Neuronal stem cell (in vitro differentiated cells): ENCODE data around the gene POLR1A.

Experiments used
- DNase-seq: peaks from one replicate; pipeline ENCODE4 v3.0.0-alpha.2; 2013; ENCODE audit warnings: low spot score
- H2AFZ ChIP-seq: one replicate; pipeline ENCODE4 v1.6.1; 2013; ENCODE audit warnings: mild to moderate bottlenecking, low read length, inconsistent platforms
- H2AK5ac ChIP-seq: 2 replicates; pipeline ENCODE4 v1.6.1; 2013; ENCODE audit warnings: low read depth, mild to moderate bottlenecking, inconsistent platforms, low read length, moderate library complexity, mixed read lengths
- H2BK120ac ChIP-seq: 2 replicates; pipeline ENCODE4 v1.6.1; 2013; ENCODE audit warnings: low read depth, mild to moderate bottlenecking, inconsistent platforms, low read length, moderate library complexity, mixed read lengths
- H2BK12ac ChIP-seq: one replicate; pipeline ENCODE4 v1.6.1; 2013; ENCODE audit warnings: low read length, inconsistent platforms
- H2BK15ac ChIP-seq: 2 replicates; pipeline ENCODE4 v1.6.1; 2013; ENCODE audit warnings: mild to moderate bottlenecking, low read length, inconsistent platforms, mixed read lengths
- H2BK5ac ChIP-seq: one replicate; pipeline ENCODE4 v1.6.1; 2013; ENCODE audit warnings: inconsistent platforms, mild to moderate bottlenecking, low read length, moderate library complexity
- H3K14ac ChIP-seq: one replicate; pipeline ENCODE4 v1.6.1; 2013; ENCODE audit warnings: low read length, inconsistent platforms
- H3K18ac ChIP-seq: 2 replicates; pipeline ENCODE4 v1.6.1; 2013; ENCODE audit warnings: low read length, inconsistent platforms
- H3K23ac ChIP-seq: 2 replicates; pipeline ENCODE4 v1.6.1; 2013; ENCODE audit warnings: low read depth, mild to moderate bottlenecking, mixed read lengths, low read length, inconsistent platforms; ENCODE audit not compliant: poor library complexity
- H3K27ac ChIP-seq: replicated peaks from 3 replicates; pipeline ENCODE4 v1.5.1; 2013; ENCODE audit warnings: low read length, inconsistent platforms
- H3K27me3 ChIP-seq, 3 experiments: 2 replicates each; pipeline ENCODE4 v1.6.1; 2013; ENCODE audit warnings: low read length in 3 of 3, mild to moderate bottlenecking in 2 of 3, inconsistent platforms in 1 of 3, low read depth in 1 of 3, mixed read lengths in 1 of 3, moderate library complexity in 1 of 3; ENCODE audit not compliant: control insufficient read depth in 3 of 3, insufficient read depth in 3 of 3
- H3K36me3 ChIP-seq, 2 donors: replicated peaks in 1 of 2; 2 replicates each; pipeline ENCODE4 v1.6.1; 2013; ENCODE audit warnings: low read length in 2 of 2; ENCODE audit not compliant: control insufficient read depth in 2 of 2, insufficient read depth in 2 of 2
- H3K4ac ChIP-seq: 2 replicates; pipeline ENCODE4 v1.6.1; 2013; ENCODE audit warnings: inconsistent platforms, mild to moderate bottlenecking, low read length, moderate library complexity
- H3K4me1 ChIP-seq, 2 donors: 1 replicate in 1 of 2; 2 replicates in 1 of 2; pipeline ENCODE4 v1.6.1; 2013; ENCODE audit warnings: low read length in 2 of 2, low read depth in 1 of 2; ENCODE audit not compliant: control insufficient read depth in 2 of 2, insufficient read depth in 1 of 2
- H3K4me2 ChIP-seq: one replicate; pipeline ENCODE4 v1.6.1; 2013; ENCODE audit warnings: mild to moderate bottlenecking, low read length, inconsistent platforms; ENCODE audit not compliant: insufficient read depth, poor library complexity, severe bottlenecking
- H3K4me3 ChIP-seq, 2 donors: 2 replicates each; pipeline ENCODE4 v1.5.1; 2013; ENCODE audit warnings: low read length in 2 of 2, mild to moderate bottlenecking in 2 of 2, inconsistent platforms in 1 of 2, moderate library complexity in 1 of 2
- H3K79me1 ChIP-seq: one replicate; pipeline ENCODE4 v1.6.1; 2013; ENCODE audit warnings: low read depth, mild to moderate bottlenecking, inconsistent platforms, low read length, moderate library complexity
- H3K9ac ChIP-seq: one replicate; pipeline ENCODE4 v1.6.1; 2013; ENCODE audit warnings: mild to moderate bottlenecking, low read depth, low read length, inconsistent platforms; ENCODE audit not compliant: poor library complexity
- H3K9me3 ChIP-seq, 2 donors: replicated peaks in 1 of 2; 2 replicates each; pipeline versions ENCODE3 to v1.6.1; 2013; ENCODE audit warnings: low read length in 2 of 2, mild to moderate bottlenecking in 2 of 2, inconsistent platforms in 1 of 2, low read depth in 1 of 2, mixed read lengths in 1 of 2, moderate library complexity in 1 of 2; ENCODE audit not compliant: control insufficient read depth in 2 of 2, insufficient read depth in 1 of 2
- H4K8ac ChIP-seq: one replicate; pipeline ENCODE4 v1.6.1; 2013; ENCODE audit warnings: low read depth, mild to moderate bottlenecking, inconsistent platforms, low read length, moderate library complexity
- H4K91ac ChIP-seq: one replicate; pipeline ENCODE4 v1.6.1; 2013; ENCODE audit warnings: low read length, low read depth, mild to moderate bottlenecking, inconsistent platforms; ENCODE audit not compliant: poor library complexity
- WGBS, 2 donors: extraction: QIAGEN DNeasy Blood & Tissue Kit; methylation state at CpG; one replicate each; pipeline ENCODE4 v1.1.7; 2013; ENCODE audit warnings: missing lambda C conversion rate in 2 of 2, mixed read lengths in 1 of 2; ENCODE audit not compliant: insufficient read length in 2 of 2, insufficient replicate concordance in 1 of 2; ENCODE audit errors: extremely low coverage in 2 of 2; 5-methylcytosine and 5-hydroxymethylcytosine counted together

POLR1A gene

DNA sequence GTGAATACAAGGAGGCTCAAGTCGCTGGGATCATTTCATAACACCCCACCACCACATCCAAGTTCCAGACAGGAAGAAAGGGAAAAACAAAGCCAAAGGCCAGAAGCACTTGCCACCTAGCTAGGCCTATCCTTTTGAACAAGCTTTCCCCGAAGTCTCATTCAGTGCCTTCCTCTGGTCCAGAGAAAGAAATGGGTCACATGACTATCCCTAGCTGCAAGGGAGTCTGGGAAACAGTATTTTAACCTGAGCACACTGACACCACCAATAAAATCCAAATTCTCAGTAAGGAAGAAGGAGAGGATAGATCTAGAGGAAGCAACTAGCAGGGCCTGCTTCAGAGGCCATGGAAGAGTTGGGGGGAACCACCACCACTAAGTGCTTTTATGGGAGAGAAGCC lies 91.2 kb downstream of the POLR1A start:
- H3K36me3 ChIP-seq = no peaks in the 10 kb centered on the region

GRCh38 chr2:86012007-86012712 lies 93.5 kb downstream of the POLR1A start:
- H3K4me2 ChIP-seq = no peak overlapping the region
- peaks cover 3 to 7% of the 10 kb centered on the region in 2 donors for H3K9me3 ChIP-seq
- no CpG with 5 or more reads among the region's 9 CpGs for WGBS, 2 donors
- H2BK120ac ChIP-seq = peak overlapping the region; percentile 48
- no peak overlapping the region for H4K8ac ChIP-seq
- H3K27ac ChIP-seq = no peak overlapping the region
- H3K27me3 ChIP-seq = no peaks in the 10 kb centered on the region
- no peak overlapping the region for H3K4me3 ChIP-seq
- no peaks in the 10 kb centered on the region for H3K4me1 ChIP-seq
- no peaks in the 10 kb centered on the region for H3K36me3 ChIP-seq
- peak overlapping the region; percentile 67 for H3K23ac ChIP-seq
- no peaks in the 10 kb centered on the region for H3K79me1 ChIP-seq
- H2BK5ac ChIP-seq = peak overlapping the region; percentile 66
- no peak for DNase-seq
- H2BK15ac ChIP-seq = peak overlapping the region; percentile 62
- H3K18ac ChIP-seq = peak overlapping the region; percentile 59
- H2BK12ac ChIP-seq = no peak overlapping the region
- H3K4ac ChIP-seq = peak overlapping the region; percentile 80
- H3K9ac ChIP-seq = peak overlapping the region; percentile 2
- H2AK5ac ChIP-seq = peak overlapping the region; percentile 58
- no peak overlapping the region for H2AFZ ChIP-seq
- no peak overlapping the region for H4K91ac ChIP-seq
- H3K14ac ChIP-seq = no peak overlapping the region

More for the DNA sequence above, 91.2 kb downstream of the POLR1A start:
- no peak overlapping the region for H3K4ac ChIP-seq
- no peaks in the 10 kb centered on the region for H3K27me3 ChIP-seq
- H2AK5ac ChIP-seq = no peak overlapping the region
- H2AFZ ChIP-seq = no peak overlapping the region
- H3K4me3 ChIP-seq = no peak overlapping the region
- no peaks in the 10 kb centered on the region for H3K79me1 ChIP-seq
- no peak overlapping the region for H3K23ac ChIP-seq
- WGBS, 2 donors = no CpG with 5 or more reads among the region's 2 CpGs
- no peak overlapping the region for H4K91ac ChIP-seq
- H2BK15ac ChIP-seq = no peak overlapping the region
- H3K18ac ChIP-seq = no peak overlapping the region
- H4K8ac ChIP-seq = no peak overlapping the region
- H3K4me2 ChIP-seq = no peak overlapping the region
- H2BK120ac ChIP-seq = no peak overlapping the region
- no peak for DNase-seq
- H2BK12ac ChIP-seq = no peak overlapping the region
- peaks cover 0 to 1% of the 10 kb centered on the region in 2 donors for H3K4me1 ChIP-seq
- peaks cover 3 to 7% of the 10 kb centered on the region in 2 donors for H3K9me3 ChIP-seq
- no peak overlapping the region for H3K9ac ChIP-seq
- H3K27ac ChIP-seq = no peak overlapping the region
- H3K14ac ChIP-seq = no peak overlapping the region
- no peak overlapping the region for H2BK5ac ChIP-seq

DNA sequence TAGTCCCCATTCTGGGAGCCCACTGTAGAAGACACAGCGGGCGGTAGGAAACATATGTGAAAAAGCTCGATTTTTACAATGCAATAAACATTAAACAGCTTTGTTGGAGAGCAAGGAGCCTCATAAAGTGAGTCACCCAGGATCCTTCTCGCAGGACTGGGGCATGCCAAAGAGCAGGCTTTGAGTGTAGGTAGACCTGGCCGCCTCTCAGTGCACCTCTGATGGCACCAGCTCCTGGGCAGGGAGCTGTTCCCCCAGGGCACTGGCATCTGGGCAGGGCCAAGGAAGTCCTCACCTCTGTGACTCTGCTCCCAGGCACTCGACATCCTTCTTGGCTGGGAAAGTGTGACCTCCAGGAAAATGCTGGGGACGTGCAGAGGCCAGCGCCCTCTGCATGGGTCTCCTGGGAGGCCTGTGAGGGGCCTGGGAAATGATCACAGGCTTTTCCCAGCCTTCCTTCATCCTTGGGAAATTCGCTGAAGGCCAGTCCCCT lies 94.2 kb downstream of the POLR1A start:
- Histone ChIP-seq H4K91ac (no peak overlapping the region), H3K36me3 (no peaks in the 10 kb centered on the region), H3K4me2 (no peak overlapping the region), H2BK15ac (no peak overlapping the region), H3K27me3 (no peaks in the 10 kb centered on the region), H4K8ac (no peak overlapping the region), H3K9me3 (peaks cover 3 to 7% of the 10 kb centered on the region in 2 donors), H3K4me1 (no peaks in the 10 kb centered on the region), H3K4me3 (no peak overlapping the region), H3K27ac (no peak overlapping the region), H3K23ac (no peak overlapping the region), H3K79me1 (no peaks in the 10 kb centered on the region), H3K4ac (no peak overlapping the region), H3K14ac (no peak overlapping the region), H2BK12ac (no peak overlapping the region), H2AFZ (no peak overlapping the region), H3K9ac (no peak overlapping the region), H2BK5ac (peak overlapping the region; percentile 66), H2BK120ac (no peak overlapping the region), H3K18ac (peak overlapping the region; percentile 5), H2AK5ac (no peak overlapping the region)
- DNase-seq = no peak
- no CpG with 5 or more reads among the region's 9 CpGs for WGBS, 2 donors

- no peaks in the 10 kb centered on the region for H3K4me1 ChIP-seq
- H3K23ac ChIP-seq = no peak overlapping the region
- H3K27me3 ChIP-seq = no peaks in the 10 kb centered on the region
- no peak overlapping the region for H4K8ac ChIP-seq
- H3K4me3 ChIP-seq = no peak overlapping the region
- H3K79me1 ChIP-seq = no peaks in the 10 kb centered on the region
- DNase-seq = no peak
- H3K9me3 ChIP-seq = peaks cover 3 to 10% of the 10 kb centered on the region in 2 donors
- H3K36me3 ChIP-seq = no peaks in the 10 kb centered on the region
- H3K4me2 ChIP-seq = no peak overlapping the region
- no peak overlapping the region for H2BK120ac ChIP-seq
- H3K9ac ChIP-seq = no peak overlapping the region
- no peak overlapping the region for H4K91ac ChIP-seq
- H3K14ac ChIP-seq = no peak overlapping the region
- H2AFZ ChIP-seq = no peak overlapping the region
- no peak overlapping the region for H2BK12ac ChIP-seq
- H2BK5ac ChIP-seq = no peak overlapping the region
- no peak overlapping the region for H3K27ac ChIP-seq
- no peak overlapping the region for H3K4ac ChIP-seq
- H2AK5ac ChIP-seq = no peak overlapping the region
- no peak overlapping the region for H3K18ac ChIP-seq
- H2BK15ac ChIP-seq = no peak overlapping the region
Measured at GRCh38 chr2:86010083-86010482, 95.6 kb downstream of the POLR1A start.
